Ishikawa (cell line): ENCODE measurements around the gene ADCY9.

Experiments used
- CEBPB ChIP-seq: IDR thresholded peaks from 2 replicates; pipeline ENCODE4 v1.6.1; 2012
- CREB1 ChIP-seq: IDR thresholded peaks from 2 replicates; pipeline ENCODE4 v1.6.1; 2012; ENCODE audit warnings: low read depth
- EGR1 ChIP-seq: IDR thresholded peaks from 2 replicates; pipeline ENCODE4 v1.6.1; 2012
- EP300 ChIP-seq: IDR thresholded peaks from 2 replicates; pipeline ENCODE4 v1.6.1; 2012; ENCODE audit warnings: borderline replicate concordance
- FOXM1 ChIP-seq: IDR thresholded peaks from 2 replicates; pipeline ENCODE4 v1.6.1; 2012; ENCODE audit warnings: low read depth, borderline replicate concordance
- MAX ChIP-seq: IDR thresholded peaks from 2 replicates; pipeline ENCODE4 v1.6.1; 2012
- NFIC ChIP-seq: IDR thresholded peaks from 2 replicates; pipeline ENCODE4 v1.6.1; 2012
- RAD21 ChIP-seq: IDR thresholded peaks from 2 replicates; pipeline ENCODE4 v1.6.1; 2012; ENCODE audit warnings: low read depth
- REST ChIP-seq: IDR thresholded peaks from 2 replicates; pipeline ENCODE4 v1.6.1; 2012; ENCODE audit warnings: low read depth, mild to moderate bottlenecking
- TAF1 ChIP-seq: IDR thresholded peaks from 2 replicates; pipeline ENCODE4 v1.6.1; 2012; ENCODE audit warnings: low read depth, mild to moderate bottlenecking
- TCF12 ChIP-seq: IDR thresholded peaks from 2 replicates; pipeline ENCODE4 v1.6.1; 2012; ENCODE audit warnings: low read depth
- TEAD4 ChIP-seq: IDR thresholded peaks from 2 replicates; pipeline ENCODE4 v1.6.1; 2012
- USF1 ChIP-seq: IDR thresholded peaks from 2 replicates; pipeline ENCODE4 v1.6.1; 2012
- YY1 ChIP-seq: IDR thresholded peaks from 2 replicates; pipeline ENCODE4 v1.6.1; 2012; ENCODE audit warnings: low read depth
- ZBTB7A ChIP-seq: IDR thresholded peaks from 2 replicates; pipeline ENCODE4 v1.6.1; 2012; ENCODE audit warnings: low read depth

Gene ADCY9

DNA sequence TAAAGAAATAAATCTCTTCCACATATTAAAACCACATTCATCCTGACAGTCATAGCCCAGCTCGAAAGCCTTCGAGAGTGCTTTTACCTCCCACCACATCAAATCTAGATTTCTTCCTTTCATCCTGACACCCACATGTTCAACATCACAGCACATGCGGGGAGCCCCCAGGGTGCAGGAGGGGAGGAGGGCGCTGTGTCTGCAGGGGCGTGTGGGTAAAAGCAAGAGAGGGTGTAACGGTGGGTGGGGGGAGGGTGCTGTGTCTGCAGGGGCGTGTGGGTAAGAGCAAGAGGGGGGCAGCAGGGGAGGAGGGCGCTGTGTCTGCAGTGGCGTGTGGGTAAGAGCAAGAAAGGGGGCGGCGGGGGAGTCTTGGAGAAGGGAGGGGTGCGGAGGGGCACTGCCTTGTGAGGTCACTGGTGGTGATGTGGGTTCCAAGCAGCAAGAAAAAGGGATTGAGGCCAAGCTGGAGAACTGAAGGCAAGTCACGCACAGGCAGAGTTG is 34.7 kb downstream of the ADCY9 start:
- TF ChIP-seq FOXM1: no peak
- TF ChIP-seq CREB1: no peak
- no peak for TF ChIP-seq EP300
- no peak for TF ChIP-seq TCF12
- TF ChIP-seq CEBPB: no peak
- TF ChIP-seq USF1: no peak
- TF ChIP-seq NFIC: no peak
- no peak for TF ChIP-seq EGR1
- no peak for TF ChIP-seq TAF1
- no peak for TF ChIP-seq REST
- TF ChIP-seq YY1: no peak

DNA sequence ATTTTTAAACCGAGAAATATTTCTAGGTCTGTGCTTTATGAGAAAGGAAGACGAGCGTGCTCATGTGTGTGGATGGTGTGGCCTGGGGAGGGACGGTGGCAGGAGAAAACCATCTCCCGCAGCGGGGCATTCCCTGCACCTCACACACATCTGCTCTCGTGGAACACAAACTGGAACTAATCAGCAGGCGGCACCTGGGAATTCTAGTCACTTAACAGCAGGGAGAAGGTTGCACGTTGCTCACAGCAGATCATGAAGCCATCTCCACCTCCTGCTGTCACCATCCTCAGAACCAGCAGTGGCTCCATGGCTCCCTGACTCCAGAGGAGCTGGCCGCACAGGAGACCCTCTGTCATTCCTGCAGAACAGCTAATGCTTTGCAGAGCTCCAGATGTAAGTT is 35.2 kb downstream of the ADCY9 start:
- TF ChIP-seq FOXM1 (no peak), TEAD4 (no peak), CEBPB (no peak), MAX (no peak), EP300 (no peak), ZBTB7A (no peak), YY1 (no peak)

DNA sequence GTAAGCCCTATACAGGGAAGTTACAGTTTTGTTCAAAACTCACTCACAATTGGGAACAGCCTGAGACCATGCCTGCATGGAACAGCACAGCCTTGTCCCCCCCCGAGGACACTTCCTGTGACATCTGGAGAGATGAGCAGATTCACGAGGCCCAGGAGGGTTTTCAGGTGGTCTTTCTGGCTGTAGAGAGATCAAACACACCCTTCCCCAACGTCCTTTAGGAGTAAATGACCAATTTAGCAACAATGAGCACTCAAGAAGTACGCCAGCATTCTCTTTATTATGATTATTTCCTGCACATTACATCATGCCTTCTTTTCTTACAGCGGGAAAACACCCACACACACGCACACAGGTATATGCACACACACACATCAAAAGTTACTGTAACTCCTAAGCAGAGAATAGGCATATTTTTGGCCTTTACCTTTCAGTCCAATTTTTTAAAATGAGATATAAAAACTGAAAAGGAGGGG is 39.0 kb downstream of the ADCY9 start:
- TF ChIP-seq FOXM1 (no peak), ZBTB7A (no peak), EP300 (no peak), CEBPB (no peak), REST (no peak), YY1 (no peak), EGR1 (no peak), TCF12 (no peak), CREB1 (no peak), RAD21 (no peak), USF1 (no peak), TAF1 (no peak), MAX (no peak), TEAD4 (no peak), NFIC (no peak)

DNA sequence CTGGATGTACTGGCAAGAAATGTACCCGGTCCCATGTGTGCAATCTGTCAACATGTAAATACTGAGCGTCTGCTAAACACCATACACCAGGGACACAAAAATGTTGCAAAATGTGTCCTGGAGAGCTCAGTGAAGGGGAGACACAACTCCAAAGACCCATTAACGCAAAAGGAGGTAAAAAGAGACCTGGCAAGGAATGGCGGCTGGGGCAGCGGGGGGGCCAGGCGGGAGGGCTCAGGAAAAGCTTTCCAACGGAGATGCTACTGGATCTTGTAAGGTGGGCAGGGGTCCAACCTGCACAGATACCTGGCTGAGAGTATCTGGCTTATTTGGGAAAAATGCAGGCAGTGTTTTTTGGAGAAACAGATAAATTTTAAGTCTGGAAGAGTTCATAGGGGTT is 40.7 kb downstream of the ADCY9 start:
- TF ChIP-seq USF1 (no peak), YY1 (no peak), EP300 (no peak), ZBTB7A (no peak), MAX (no peak), TAF1 (no peak)

DNA sequence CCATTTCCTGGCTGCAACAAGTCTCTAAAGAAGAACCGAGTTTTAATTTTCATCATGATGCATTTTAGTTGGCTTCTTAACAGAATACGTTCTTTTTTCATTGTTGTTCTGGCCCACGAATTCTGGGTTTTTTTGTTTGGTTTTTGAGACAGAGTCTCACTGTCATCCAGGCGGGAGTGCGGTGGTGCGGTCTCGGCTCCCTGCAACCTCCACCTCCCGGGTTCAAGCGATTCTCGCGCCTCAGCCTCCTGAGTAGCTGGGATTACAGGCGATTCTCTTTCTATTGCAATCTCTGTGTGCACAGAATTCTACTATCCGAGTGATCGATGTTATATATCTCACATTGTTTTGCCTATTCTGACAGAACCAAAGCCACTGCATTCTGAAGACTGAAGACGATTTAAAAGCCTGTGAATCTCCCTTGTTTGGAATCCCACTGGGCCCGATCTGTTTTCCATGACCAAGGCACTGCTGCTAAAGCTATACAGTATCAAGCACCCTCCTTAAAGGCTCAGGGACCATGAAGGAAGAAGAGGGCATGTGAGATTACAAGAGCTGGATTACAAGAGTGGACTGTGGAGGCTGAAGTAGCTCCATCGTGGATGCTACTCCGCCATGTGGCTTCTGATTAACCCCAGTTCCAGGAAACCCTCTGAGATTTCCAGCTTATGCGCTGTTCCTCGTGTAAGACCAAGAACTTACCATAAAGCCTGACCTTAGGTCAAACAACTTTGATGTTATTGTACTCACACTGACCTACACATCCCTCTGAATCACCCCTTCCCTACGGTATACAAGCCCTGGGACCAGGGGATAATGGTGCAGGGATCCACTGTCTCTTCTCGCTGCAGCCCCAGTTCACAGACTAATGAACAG is 44.3 kb downstream of the ADCY9 start:
- TF ChIP-seq TAF1: no peak
- TF ChIP-seq USF1: no peak
- TF ChIP-seq MAX: no peak
- no peak for TF ChIP-seq TCF12
- TF ChIP-seq CEBPB: no peak
- no peak for TF ChIP-seq YY1
- no peak for TF ChIP-seq EGR1
- no peak for TF ChIP-seq REST
- TF ChIP-seq ZBTB7A: no peak
- no peak for TF ChIP-seq RAD21
